ENCODE data around the gene SEPTIN6.
A peak's percentile ranks its signal among the peaks of the same experiment; 100 is the strongest.

SEPTIN6 gene

DNA sequence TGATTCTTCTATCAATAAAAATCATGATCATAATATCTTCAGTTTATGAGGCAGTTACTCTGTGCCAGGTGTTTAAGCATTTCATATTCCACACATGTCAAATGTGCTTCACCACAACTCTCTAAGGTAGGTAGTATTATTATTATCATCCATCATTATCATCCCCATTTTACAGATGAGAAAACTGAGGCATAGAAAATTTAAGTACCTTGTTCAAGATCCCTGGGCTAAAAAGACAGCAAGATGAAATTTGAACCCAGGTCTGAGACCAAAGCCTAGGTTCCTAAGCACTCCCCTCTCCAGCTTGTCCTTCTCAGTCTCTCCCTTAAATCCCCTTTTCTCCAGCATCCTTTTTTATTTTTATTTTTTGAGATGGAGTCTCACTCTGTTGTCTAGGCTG, 33.4 kb downstream of the SEPTIN6 start:
- DNase-seq (ENCODE audit: extremely low read depth in 1 of 2, low read depth in 1 of 2) = no peak

DNA sequence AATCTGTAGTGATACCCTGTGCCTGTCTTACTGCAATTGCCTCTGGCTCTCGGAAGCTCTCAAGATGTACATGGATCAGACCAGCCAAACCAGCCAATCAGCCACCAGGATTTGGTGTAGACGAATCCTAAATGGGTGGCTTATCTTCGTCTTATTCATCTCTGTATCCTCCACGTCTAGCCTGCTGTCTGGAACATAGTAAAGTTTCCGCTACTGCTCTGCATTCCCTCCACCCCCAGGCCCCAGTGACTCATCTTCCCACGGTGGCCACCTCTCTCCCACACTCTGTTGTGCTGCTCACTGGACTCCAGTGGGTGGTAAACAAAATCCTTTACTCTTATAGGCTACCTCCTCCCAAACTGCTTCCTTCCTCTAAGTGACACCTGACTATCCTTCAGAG, 37.8 kb downstream of the SEPTIN6 start:
- peak in 1 of 2 donors; percentile 15 for DNase-seq (ENCODE audit: extremely low read depth in 1 of 2, low read depth in 1 of 2)

DNA sequence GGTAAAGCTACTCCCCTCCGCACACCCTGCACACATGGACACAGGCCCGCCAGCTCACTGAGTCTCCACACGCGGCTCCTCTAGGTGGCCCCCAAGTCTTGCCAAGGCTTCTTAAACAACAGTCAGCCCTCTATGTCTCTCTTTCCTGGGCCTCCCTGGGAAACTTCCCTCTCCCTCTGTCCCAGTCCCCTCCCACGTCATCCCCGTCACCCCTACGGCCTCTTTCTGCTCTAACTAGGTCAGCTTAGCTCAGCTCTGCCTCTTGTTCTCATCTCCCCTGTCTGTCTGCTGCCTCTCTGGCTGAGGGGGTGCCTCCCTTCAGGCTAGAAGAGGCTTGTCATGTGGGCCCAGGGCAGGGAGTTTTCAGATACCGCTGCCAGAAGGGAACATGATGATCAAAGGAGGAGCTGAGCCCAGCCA, 38.8 kb downstream of the SEPTIN6 start:
- DNase-seq (ENCODE audit: extremely low read depth in 1 of 2, low read depth in 1 of 2) = no peak

DNA sequence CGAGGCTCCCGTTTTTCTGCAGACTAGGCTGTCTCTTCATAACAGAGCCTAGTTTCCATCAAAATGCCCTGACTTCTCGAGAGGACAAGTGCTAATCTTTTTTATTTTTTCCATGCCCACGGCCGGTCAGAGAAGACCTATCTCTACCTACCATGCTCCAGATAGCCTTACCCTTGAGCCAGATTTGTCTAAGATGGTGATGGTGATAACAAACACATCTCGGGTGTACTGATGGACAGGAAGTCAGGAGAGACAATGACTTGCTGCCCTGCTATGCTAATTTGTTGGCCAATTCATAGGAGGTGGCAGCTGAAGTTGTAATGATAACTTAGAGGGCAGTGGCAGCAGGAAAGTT, 44.6 kb downstream of the SEPTIN6 start:
- DNase-seq (ENCODE audit: extremely low read depth in 1 of 2, low read depth in 1 of 2) = no peak

DNA sequence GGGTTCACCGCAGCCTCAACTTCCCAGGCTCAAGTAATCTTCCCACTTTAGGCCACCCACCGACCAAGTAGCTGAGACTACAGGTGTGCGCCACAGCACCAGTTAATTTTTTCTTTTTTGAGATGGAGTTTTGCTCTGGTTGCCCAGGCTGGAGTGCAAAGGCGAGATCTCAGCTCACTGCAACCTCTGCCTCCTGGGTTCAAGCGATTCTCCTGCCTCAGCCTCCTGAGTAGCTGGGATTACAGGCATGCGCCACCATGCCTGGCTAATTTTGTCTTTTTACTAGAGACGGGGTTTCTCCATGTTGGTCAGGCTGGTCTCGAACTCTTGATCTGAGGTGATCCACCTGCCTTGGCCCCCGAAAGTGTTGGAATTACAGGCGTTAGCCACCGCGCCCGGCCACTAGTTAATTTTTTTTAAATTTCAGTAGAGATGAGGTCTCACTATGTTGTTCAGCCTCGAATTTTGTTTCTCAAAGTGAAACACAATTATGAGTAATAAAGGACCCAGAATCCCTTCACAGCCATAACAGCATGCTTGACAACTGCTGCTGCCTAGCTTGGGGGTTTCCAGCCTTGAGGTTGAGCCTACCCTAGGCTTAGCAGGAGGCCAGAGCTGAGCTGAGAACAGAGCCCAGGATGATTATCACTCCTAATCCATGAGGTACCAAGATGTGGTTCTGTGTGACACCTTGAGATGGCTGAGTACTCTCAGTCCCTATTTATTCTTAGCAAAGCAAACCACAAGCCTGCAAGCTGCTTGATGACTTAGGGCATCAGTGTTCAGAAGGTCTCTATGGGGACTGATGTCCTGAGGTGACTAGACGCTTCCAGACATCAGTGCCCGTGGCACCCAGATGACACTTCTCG, 45.2 kb downstream of the SEPTIN6 start:
- DNase-seq (ENCODE audit: extremely low read depth in 1 of 2, low read depth in 1 of 2) = peak in 1 of 2 donors; percentile 9

DNA sequence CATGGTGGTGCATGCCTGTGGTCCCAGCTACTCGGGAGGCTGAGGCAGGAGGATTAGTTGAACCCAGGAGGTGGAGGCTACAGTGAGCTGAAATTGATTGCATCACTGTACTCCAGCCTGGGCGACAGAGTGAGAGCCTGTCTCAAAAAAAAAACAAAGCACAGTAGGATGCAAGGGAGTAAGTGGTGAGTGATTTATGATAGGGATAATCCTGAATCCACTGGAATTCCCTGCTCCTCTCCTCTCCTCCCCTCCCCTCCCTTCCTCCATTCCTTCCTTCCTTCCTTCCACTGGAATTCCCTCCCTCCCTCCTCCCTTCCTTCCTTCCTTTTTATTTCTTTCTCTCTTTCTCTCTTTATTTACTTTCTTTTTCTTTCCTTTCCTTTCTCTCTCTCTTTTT, 45.9 kb downstream of the SEPTIN6 start:
- no peak for DNase-seq (ENCODE audit: extremely low read depth in 1 of 2, low read depth in 1 of 2)

DNA sequence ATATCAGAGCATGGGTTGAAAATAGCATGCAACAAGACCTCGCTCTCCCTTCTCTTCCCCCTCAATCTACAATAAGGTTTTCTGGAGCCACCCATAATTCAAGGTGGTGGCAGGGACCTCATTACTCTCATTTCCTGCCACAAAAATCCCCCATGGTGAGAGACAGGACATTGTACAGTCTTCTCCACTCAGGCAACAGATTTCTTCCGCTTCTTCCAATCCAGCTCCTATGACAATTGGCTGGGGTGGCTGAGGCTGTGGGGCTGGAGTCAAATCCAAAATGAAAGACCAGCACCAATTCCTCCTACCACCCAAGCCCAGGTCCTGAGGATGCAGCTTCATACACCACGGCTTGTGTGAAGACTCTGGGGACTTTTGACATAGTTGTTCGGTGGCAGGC, 46.5 kb downstream of the SEPTIN6 start:
- DNase-seq (ENCODE audit: extremely low read depth in 1 of 2, low read depth in 1 of 2) = no peak

DNA sequence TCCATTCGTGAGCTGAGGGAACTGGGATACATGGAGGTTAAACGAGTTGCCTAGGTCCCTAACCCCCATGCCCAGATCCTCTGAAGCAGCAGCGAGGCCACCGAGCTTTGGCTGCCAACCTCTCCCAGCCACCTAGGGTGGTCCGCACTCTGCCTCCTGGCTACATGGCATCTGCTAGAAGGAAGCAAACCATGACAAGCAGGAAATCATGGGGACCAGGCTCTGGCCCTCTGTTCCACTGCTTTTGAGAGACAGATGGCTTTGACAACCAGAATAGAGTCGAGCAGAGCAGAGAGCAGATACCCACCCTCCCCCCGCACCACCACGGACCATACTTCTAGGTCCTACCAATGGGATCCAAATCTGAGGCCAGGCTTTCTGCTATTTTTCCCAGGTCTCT, 49.3 kb downstream of the SEPTIN6 start:
- DNase-seq (ENCODE audit: extremely low read depth in 1 of 2, low read depth in 1 of 2) = no peak

Data from activated CD8-positive, alpha-beta memory T cell treated with anti-CD3 and anti-CD28 coated beads for 1 hour (primary cell).